Smooth muscle cell (in vitro differentiated cells): ENCODE measurements around the gene MYCBP2. TPM values are rescaled to one million over a fixed set of nuclear protein-coding genes. Genes with fewer than 3 reads are reported as not detected.

ENCODE experiments used
- DNase-seq: peaks from one replicate; lab custom pipeline; 2025; ENCODE audit not compliant: unreplicated experiment; lab: John Stamatoyannopoulos, UW
- H2AFZ ChIP-seq: fragments of 200-600 bp; sonication (generic); 2 replicates; pipeline ENCODE4 v1.6.0; 2016; ENCODE audit warnings: antibody characterized with exemption, low read depth, mild to moderate bottlenecking
- H3F3A ChIP-seq: fragments of 200-600 bp; sonication (generic); 2 replicates; pipeline ENCODE4 v1.6.0; 2017; ENCODE audit warnings: antibody characterized with exemption, low read depth
- H3K27ac ChIP-seq: fragments of 200-600 bp; sonication (generic); 2 replicates; pipeline ENCODE4 v1.5.1; 2016; ENCODE audit warnings: low read depth, mild to moderate bottlenecking
- H3K27me3 ChIP-seq: fragments of 200-600 bp; sonication (generic); 2 replicates; pipeline ENCODE4 v1.6.1; 2016; ENCODE audit warnings: low read depth, mild to moderate bottlenecking
- H3K36me3 ChIP-seq: fragments of 200-600 bp; sonication (generic); 2 replicates; pipeline ENCODE4 v1.5.1; 2016; ENCODE audit warnings: low read depth
- H3K4me1 ChIP-seq: fragments of 200-600 bp; sonication (generic); 2 replicates; pipeline ENCODE4 v1.5.1; 2016; ENCODE audit warnings: low read depth
- H3K4me2 ChIP-seq: fragments of 200-600 bp; sonication (generic); 2 replicates; pipeline ENCODE4 v1.6.0; 2016; ENCODE audit warnings: mild to moderate bottlenecking
- H3K4me3 ChIP-seq: fragments of 200-600 bp; sonication (generic); 2 replicates; pipeline ENCODE4 v1.5.1; 2016; ENCODE audit warnings: mild to moderate bottlenecking
- H3K79me2 ChIP-seq: fragments of 200-600 bp; sonication (generic); 2 replicates; pipeline ENCODE4 v1.6.0; 2016; ENCODE audit warnings: low read depth, mild to moderate bottlenecking
- H3K9ac ChIP-seq: fragments of 200-600 bp; sonication (generic); 2 replicates; pipeline ENCODE4 v1.6.0; 2016; ENCODE audit warnings: low read depth
- H3K9me3 ChIP-seq: fragments of 200-600 bp; sonication (generic); replicated peaks from 2 replicates; pipeline ENCODE4 v1.5.1; 2016; ENCODE audit warnings: low read depth
- H4K20me1 ChIP-seq: fragments of 200-600 bp; sonication (generic); 2 replicates; pipeline ENCODE4 v1.6.0; 2016; ENCODE audit warnings: low read depth
- CTCF ChIP-seq: fragments of 200-600 bp; sonication (generic); IDR thresholded peaks from 2 replicates; pipeline ENCODE4 v1.5.1; 2017; ENCODE audit warnings: borderline replicate concordance, mild to moderate bottlenecking, antibody characterized with exemption; ENCODE audit not compliant: insufficient read depth, poor library complexity, severe bottlenecking
- WGBS: methylation state at CpG from one replicate; pipeline ENCODE4 v1.1.7; 2016; ENCODE audit warnings: low lambda C conversion rate; 5-methylcytosine and 5-hydroxymethylcytosine counted together
- polyA plus RNA-seq: library from polyadenylated mRNA; unstranded; fragments of >200 nt; fragmentation: Nextera tagmentation; extraction: Ambion mirVana; gene quantifications from 2 replicates; pipeline ENCODE4 v1.2.1, GENCODE V29; 2016
- total RNA-seq: library from RNA; depleted of rRNA; stranded (reverse); fragments of >200 nt; gene quantifications from 2 replicates; pipeline ENCODE4 v1.2.3, GENCODE V29; 2014

Gene MYCBP2
- total and polyA plus RNA-seq, 2 experiments from 2014 or later = 20.1 to 61.0 TPM

GRCh38 chr13:77062097-77062496 is 264.8 kb downstream of the MYCBP2 start:
- H3K9me3 ChIP-seq = no peaks in the 10 kb centered on the region
- H3F3A ChIP-seq = no peaks in the 10 kb centered on the region
- no peak for DNase-seq
- no peaks in the 10 kb centered on the region for H3K4me1 ChIP-seq
- peaks cover 24% of the 10 kb centered on the region for H3K36me3 ChIP-seq
- no peak for TF ChIP-seq CTCF
- no peaks in the 10 kb centered on the region for H3K79me2 ChIP-seq
- no peak overlapping the region for H3K9ac ChIP-seq
- H3K27me3 ChIP-seq = no peaks in the 10 kb centered on the region
- H3K4me2 ChIP-seq = no peak overlapping the region
- no peaks in the 10 kb centered on the region for H4K20me1 ChIP-seq
- no peak overlapping the region for H3K27ac ChIP-seq
- no peak overlapping the region for H3K4me3 ChIP-seq
- WGBS = 96% methylated on average over 1 of the region's 1 CpG
- no peak overlapping the region for H2AFZ ChIP-seq

GRCh38 chr13:77061362-77061761 is 265.5 kb downstream of the MYCBP2 start:
- Histone ChIP-seq H3K27me3 (no peaks in the 10 kb centered on the region), H2AFZ (no peak overlapping the region), H4K20me1 (no peaks in the 10 kb centered on the region), H3K4me1 (no peaks in the 10 kb centered on the region), H3F3A (no peaks in the 10 kb centered on the region), H3K4me2 (no peak overlapping the region), H3K9me3 (no peaks in the 10 kb centered on the region), H3K9ac (no peak overlapping the region), H3K27ac (no peak overlapping the region), H3K36me3 (peaks cover 21% of the 10 kb centered on the region), H3K79me2 (no peaks in the 10 kb centered on the region), H3K4me3 (no peak overlapping the region)
- no peak for DNase-seq
- no peak for TF ChIP-seq CTCF
- WGBS = 97% methylated on average over 2 of the region's 2 CpGs

GRCh38 chr13:77056886-77057285 is 270.0 kb downstream of the MYCBP2 start:
- WGBS = 97% methylated on average over 3 of the region's 3 CpGs

More at GRCh38 chr13:77056886-77057285, 270.0 kb downstream of the MYCBP2 start:
- DNase-seq = no peak
- H4K20me1 ChIP-seq = no peaks in the 10 kb centered on the region
- H3F3A ChIP-seq = no peaks in the 10 kb centered on the region
- no peak overlapping the region for H3K9ac ChIP-seq
- no peak overlapping the region for H3K4me2 ChIP-seq
- H3K27ac ChIP-seq = no peak overlapping the region
- no peaks in the 10 kb centered on the region for H3K9me3 ChIP-seq
- H3K27me3 ChIP-seq = no peaks in the 10 kb centered on the region
- H2AFZ ChIP-seq = no peak overlapping the region
- no peak overlapping the region for H3K4me3 ChIP-seq
- peaks cover 11% of the 10 kb centered on the region for H3K36me3 ChIP-seq
- H3K4me1 ChIP-seq = no peaks in the 10 kb centered on the region
- H3K79me2 ChIP-seq = no peaks in the 10 kb centered on the region
- TF ChIP-seq CTCF = no peak
